ENCODE data around the gene SNX22. TPM values are rescaled to one million over a fixed set of nuclear protein-coding genes. Genes with fewer than 3 reads are reported as not detected.

The SNX22 gene
- total RNA-seq, 1 experiment from 2014 or later: 1.6 TPM

GRCh38 chr15:64144192-64144564 is 7.4 kb upstream of the SNX22 start:
- H3K36me3 Mint-ChIP-seq (ENCODE audit: insufficient read depth, unreplicated experiment): peaks cover 28% of the 10 kb centered on the region
- no peaks in the 10 kb centered on the region for H3K4me1 Mint-ChIP-seq (ENCODE audit: low read depth, unreplicated experiment)
- no TSS peak for BruUV-seq (replicated peaks)
- no peak for DNase-seq
- CTCF ChIA-PET: no interaction called here
- H3K4me3 Mint-ChIP-seq (ENCODE audit: low read depth, unreplicated experiment): no peak overlapping the region
- no peak for TF ChIP-seq CTCF (IDR thresholded peaks at IDR 0.05; ENCODE audit: unreplicated experiment)
- no peaks in the 10 kb centered on the region for H3K27me3 Mint-ChIP-seq (ENCODE audit: unreplicated experiment)
- intact Hi-C loops (cut with micrococcal nuclease; ENCODE audit: unreplicated experiment): no loop called here
- no peak overlapping the region for H3K27ac Mint-ChIP-seq (ENCODE audit: unreplicated experiment)
- no peaks in the 10 kb centered on the region for H3K9me3 Mint-ChIP-seq (ENCODE audit: low read depth, unreplicated experiment)

- Mint-ChIP-seq H3K9me3 (ENCODE audit: low read depth, unreplicated experiment) (no peaks in the 10 kb centered on the region), H3K4me1 (ENCODE audit: low read depth, unreplicated experiment) (no peaks in the 10 kb centered on the region), H3K27ac (ENCODE audit: unreplicated experiment) (no peak overlapping the region), H3K27me3 (ENCODE audit: unreplicated experiment) (no peaks in the 10 kb centered on the region), H3K36me3 (ENCODE audit: insufficient read depth, unreplicated experiment) (peaks cover 28% of the 10 kb centered on the region), H3K4me3 (ENCODE audit: low read depth, unreplicated experiment) (no peak overlapping the region)
- CTCF ChIA-PET: no interaction called here
- no peak for TF ChIP-seq CTCF (IDR thresholded peaks at IDR 0.05; ENCODE audit: unreplicated experiment)
- intact Hi-C loops (cut with micrococcal nuclease; ENCODE audit: unreplicated experiment): no loop called here
- no TSS peak for BruUV-seq (replicated peaks)
- no peak for DNase-seq
Observed at GRCh38 chr15:64144565-64145281, 6.8 kb upstream of the SNX22 start.

GRCh38 chr15:64146041-64146440 is 5.5 kb upstream of the SNX22 start:
- H3K9me3 Mint-ChIP-seq (ENCODE audit: low read depth, unreplicated experiment): no peaks in the 10 kb centered on the region
- CTCF ChIA-PET: no interaction called here
- H3K4me3 Mint-ChIP-seq (ENCODE audit: low read depth, unreplicated experiment): no peak overlapping the region
- intact Hi-C loops (cut with micrococcal nuclease; ENCODE audit: unreplicated experiment): no loop called here
- H3K27ac Mint-ChIP-seq (ENCODE audit: unreplicated experiment): no peak overlapping the region
- H3K4me1 Mint-ChIP-seq (ENCODE audit: low read depth, unreplicated experiment): peaks cover 5% of the 10 kb centered on the region
- no peaks in the 10 kb centered on the region for H3K27me3 Mint-ChIP-seq (ENCODE audit: unreplicated experiment)
- no peak for DNase-seq
- peaks cover 33% of the 10 kb centered on the region for H3K36me3 Mint-ChIP-seq (ENCODE audit: insufficient read depth, unreplicated experiment)
- no TSS peak for BruUV-seq (replicated peaks)
- TF ChIP-seq CTCF (IDR thresholded peaks at IDR 0.05; ENCODE audit: unreplicated experiment): no peak

GRCh38 chr15:64146520-64146884 is 5.0 kb upstream of the SNX22 start:
- peaks cover 36% of the 10 kb centered on the region for H3K36me3 Mint-ChIP-seq (ENCODE audit: insufficient read depth, unreplicated experiment)
- no peaks in the 10 kb centered on the region for H3K9me3 Mint-ChIP-seq (ENCODE audit: low read depth, unreplicated experiment)
- H3K4me3 Mint-ChIP-seq (ENCODE audit: low read depth, unreplicated experiment): no peak overlapping the region
- no peak overlapping the region for H3K27ac Mint-ChIP-seq (ENCODE audit: unreplicated experiment)
- DNase-seq: no peak
- intact Hi-C loops (cut with micrococcal nuclease; ENCODE audit: unreplicated experiment): no loop called here
- BruUV-seq (replicated peaks): no TSS peak
- H3K4me1 Mint-ChIP-seq (ENCODE audit: low read depth, unreplicated experiment): peaks cover 8% of the 10 kb centered on the region
- CTCF ChIA-PET: no interaction called here
- no peaks in the 10 kb centered on the region for H3K27me3 Mint-ChIP-seq (ENCODE audit: unreplicated experiment)
- no peak for TF ChIP-seq CTCF (IDR thresholded peaks at IDR 0.05; ENCODE audit: unreplicated experiment)
